Effector memory CD8-positive, alpha-beta T cell (primary cell): ENCODE results near the gene CD84.

Experiments used
- ATAC-seq: fragments of 150-1000 bp; cut with Tn5 transposase; replicated peaks from 2 replicates; pipeline ENCODE4 v1.10.0; 2021; ENCODE audit warnings: mild to moderate bottlenecking, moderate library complexity
- DNase-seq, 3 experiments: peaks; one replicate each; pipeline ENCODE4 v3.0.0; 2021
- H3K27ac Mint-ChIP-seq, 2 donors: one replicate each; pipeline ENCODE4 v1.8.0; 2022; ENCODE audit warnings: mild to moderate bottlenecking in 2 of 2, mixed read lengths in 2 of 2, moderate library complexity in 2 of 2
- H3K27me3 Mint-ChIP-seq, 2 donors: one replicate each; pipeline ENCODE4 v1.8.0; 2022; ENCODE audit warnings: mixed read lengths in 2 of 2
- H3K36me3 Mint-ChIP-seq: one replicate; pipeline ENCODE4 v1.8.0; 2022; ENCODE audit warnings: mild to moderate bottlenecking, moderate library complexity, mixed read lengths; ENCODE audit not compliant: insufficient read depth
- H3K4me1 Mint-ChIP-seq, 2 donors: one replicate each; pipeline ENCODE4 v1.8.0; 2022; ENCODE audit warnings: low read depth in 2 of 2, mixed read lengths in 2 of 2
- H3K4me3 Mint-ChIP-seq, 2 donors: one replicate each; pipeline ENCODE4 v1.8.0; 2022; ENCODE audit warnings: mild to moderate bottlenecking in 2 of 2, mixed read lengths in 2 of 2, moderate library complexity in 2 of 2
- H3K9me3 Mint-ChIP-seq, 2 donors: one replicate each; pipeline ENCODE4 v1.8.0; 2022; ENCODE audit warnings: mixed read lengths in 2 of 2

The CD84 gene

GRCh38 chr1:160620942-160621632, 41.8 kb upstream of the CD84 start:
- Mint-ChIP-seq H3K4me1 (peaks cover 49 to 61% of the 10 kb centered on the region in 2 donors), H3K4me3 (peak overlapping the region; percentile 9 to 33), H3K9me3 (no peaks in the 10 kb centered on the region), H3K36me3 (peaks cover 59% of the 10 kb centered on the region), H3K27ac (peak overlapping the region; percentile 15 to 56), H3K27me3 (no peaks in the 10 kb centered on the region)
- no peak for DNase-seq
- ATAC-seq = no peak

GRCh38 chr1:160619742-160620277, 40.5 kb upstream of the CD84 start:
- no peak for ATAC-seq
- H3K4me3 Mint-ChIP-seq = no peak overlapping the region
- peaks cover 45 to 51% of the 10 kb centered on the region in 2 donors for H3K4me1 Mint-ChIP-seq
- no peaks in the 10 kb centered on the region for H3K9me3 Mint-ChIP-seq
- peak overlapping the region in 1 of 2 donors; percentile 3 for H3K27ac Mint-ChIP-seq
- H3K27me3 Mint-ChIP-seq = no peaks in the 10 kb centered on the region
- H3K36me3 Mint-ChIP-seq = peaks cover 57% of the 10 kb centered on the region
- DNase-seq = no peak

- Mint-ChIP-seq H3K4me3 (no peak overlapping the region), H3K9me3 (no peaks in the 10 kb centered on the region), H3K4me1 (peaks cover 40 to 47% of the 10 kb centered on the region in 2 donors), H3K27ac (peak overlapping the region in 1 of 2 donors; percentile 3), H3K36me3 (peaks cover 53% of the 10 kb centered on the region), H3K27me3 (no peaks in the 10 kb centered on the region)
- DNase-seq (peak; percentile 43 to 49 (median 44)), ATAC-seq (peak; percentile 31)
Observed at GRCh38 chr1:160618763-160619274, 39.5 kb upstream of the CD84 start.

- no peak overlapping the region for H3K4me3 Mint-ChIP-seq
- H3K36me3 Mint-ChIP-seq = peaks cover 55% of the 10 kb centered on the region
- DNase-seq (no peak), ATAC-seq (no peak)
- H3K4me1 Mint-ChIP-seq = peaks cover 36 to 47% of the 10 kb centered on the region in 2 donors
- H3K27me3 Mint-ChIP-seq = no peaks in the 10 kb centered on the region
- no peaks in the 10 kb centered on the region for H3K9me3 Mint-ChIP-seq
- H3K27ac Mint-ChIP-seq = peak overlapping the region in 1 of 2 donors; percentile 3
Observed at GRCh38 chr1:160618327-160618726, 39.0 kb upstream of the CD84 start.

GRCh38 chr1:160615660-160616059, 36.4 kb upstream of the CD84 start:
- no peaks in the 10 kb centered on the region for H3K27me3 Mint-ChIP-seq
- peaks cover 20 to 26% of the 10 kb centered on the region in 2 donors for H3K4me1 Mint-ChIP-seq
- ATAC-seq (no peak), DNase-seq (no peak)
- peak overlapping the region in 1 of 2 donors; percentile 5 for H3K27ac Mint-ChIP-seq
- no peak overlapping the region for H3K4me3 Mint-ChIP-seq
- no peaks in the 10 kb centered on the region for H3K9me3 Mint-ChIP-seq
- H3K36me3 Mint-ChIP-seq = peaks cover 63% of the 10 kb centered on the region

- Mint-ChIP-seq H3K4me3 (no peak overlapping the region), H3K36me3 (peaks cover 71% of the 10 kb centered on the region), H3K9me3 (no peaks in the 10 kb centered on the region), H3K27me3 (no peaks in the 10 kb centered on the region), H3K27ac (peak overlapping the region in 1 of 2 donors; percentile 71), H3K4me1 (peaks cover 20 to 28% of the 10 kb centered on the region in 2 donors)
- ATAC-seq (peak; percentile 54), DNase-seq (no peak)
Observed at GRCh38 chr1:160614410-160614809, 35.1 kb upstream of the CD84 start.

GRCh38 chr1:160612613-160613218, 33.4 kb upstream of the CD84 start:
- H3K4me1 Mint-ChIP-seq = peaks cover 11 to 17% of the 10 kb centered on the region in 2 donors
- ATAC-seq = no peak
- H3K9me3 Mint-ChIP-seq = no peaks in the 10 kb centered on the region
- H3K27me3 Mint-ChIP-seq = no peaks in the 10 kb centered on the region
- peak overlapping the region; percentile 70 to 71 for H3K27ac Mint-ChIP-seq
- H3K36me3 Mint-ChIP-seq = peaks cover 75% of the 10 kb centered on the region
- no peak for DNase-seq
- H3K4me3 Mint-ChIP-seq = no peak overlapping the region

- Mint-ChIP-seq H3K9me3 (no peaks in the 10 kb centered on the region), H3K36me3 (peaks cover 65% of the 10 kb centered on the region), H3K27me3 (no peaks in the 10 kb centered on the region), H3K4me1 (peaks cover 26 to 34% of the 10 kb centered on the region in 2 donors), H3K27ac (peak overlapping the region in 1 of 2 donors; percentile 45), H3K4me3 (no peak overlapping the region)
- DNase-seq = no peak
- ATAC-seq = no peak
Observed at GRCh38 chr1:160610569-160611242, 31.4 kb upstream of the CD84 start.

- Mint-ChIP-seq H3K27ac (peak overlapping the region; percentile 41 to 69), H3K27me3 (no peaks in the 10 kb centered on the region), H3K36me3 (peaks cover 57% of the 10 kb centered on the region), H3K4me3 (no peak overlapping the region), H3K4me1 (peaks cover 29 to 35% of the 10 kb centered on the region in 2 donors), H3K9me3 (peaks cover 0 to 2% of the 10 kb centered on the region in 2 donors)
- ATAC-seq (no peak), DNase-seq (no peak)
Observed at GRCh38 chr1:160608941-160609340, 29.6 kb upstream of the CD84 start.

- Mint-ChIP-seq H3K27me3 (no peaks in the 10 kb centered on the region), H3K4me1 (peaks cover 26 to 31% of the 10 kb centered on the region in 2 donors), H3K27ac (peak overlapping the region in 1 of 2 donors; percentile 41), H3K36me3 (peaks cover 53% of the 10 kb centered on the region), H3K9me3 (peaks cover 0 to 2% of the 10 kb centered on the region in 2 donors), H3K4me3 (no peak overlapping the region)
- DNase-seq = no peak
- no peak for ATAC-seq
Observed at GRCh38 chr1:160608514-160608913, 29.2 kb upstream of the CD84 start.

- no peaks in the 10 kb centered on the region for H3K27me3 Mint-ChIP-seq
- peaks cover 26 to 28% of the 10 kb centered on the region in 2 donors for H3K4me1 Mint-ChIP-seq
- H3K9me3 Mint-ChIP-seq = peaks cover 3% of the 10 kb centered on the region in 2 donors
- no peak overlapping the region for H3K4me3 Mint-ChIP-seq
- peak overlapping the region; percentile 41 to 89 for H3K27ac Mint-ChIP-seq
- ATAC-seq (no peak), DNase-seq (no peak)
- H3K36me3 Mint-ChIP-seq = peaks cover 49% of the 10 kb centered on the region
Observed at GRCh38 chr1:160608057-160608456, 28.8 kb upstream of the CD84 start.

GRCh38 chr1:160607672-160608032, 28.4 kb upstream of the CD84 start:
- ATAC-seq = no peak
- H3K9me3 Mint-ChIP-seq = peaks cover 6% of the 10 kb centered on the region in 2 donors

GRCh38 chr1:160607011-160607671, 27.8 kb upstream of the CD84 start:
- H3K36me3 Mint-ChIP-seq = peaks cover 42% of the 10 kb centered on the region
- peaks cover 23 to 28% of the 10 kb centered on the region in 2 donors for H3K4me1 Mint-ChIP-seq
- H3K9me3 Mint-ChIP-seq = peaks cover 6% of the 10 kb centered on the region in 2 donors
- peak overlapping the region; percentile 89 for H3K27ac Mint-ChIP-seq
- peak overlapping the region; percentile 42 to 60 for H3K4me3 Mint-ChIP-seq
- no peaks in the 10 kb centered on the region for H3K27me3 Mint-ChIP-seq
- ATAC-seq (peak; percentile 98), DNase-seq (peak; percentile 58 to 66 (median 60))

More at GRCh38 chr1:160607672-160608032, 28.4 kb upstream of the CD84 start:
- peaks cover 23 to 28% of the 10 kb centered on the region in 2 donors for H3K4me1 Mint-ChIP-seq
- no peaks in the 10 kb centered on the region for H3K27me3 Mint-ChIP-seq
- DNase-seq = no peak
- peak overlapping the region; percentile 89 for H3K27ac Mint-ChIP-seq
- no peak overlapping the region for H3K4me3 Mint-ChIP-seq
- peaks cover 45% of the 10 kb centered on the region for H3K36me3 Mint-ChIP-seq
